ENCODE data around the gene NT5C.

The NT5C gene

GRCh38 chr17:75103601-75104554 is 27.7 kb downstream of the NT5C start:
- no peaks in the 10 kb centered on the region for H3F3A ChIP-seq (ENCODE audit: low read depth)
- no peaks in the 10 kb centered on the region for H3K79me2 ChIP-seq (ENCODE audit: insufficient read depth, low read length)
- no peaks in the 10 kb centered on the region for H3K9me3 ChIP-seq (ENCODE audit: insufficient read depth, low read depth, low read length)
- TF ChIP-seq CTCF (conservative IDR thresholded peaks at IDR 0.05; ENCODE audit: low read length): no peak
- no peak for TF ChIP-seq EZH2phosphoT487 (IDR thresholded peaks at IDR 0.05; ENCODE audit: borderline replicate concordance)
- no peak overlapping the region for H3K4me2 ChIP-seq (ENCODE audit: low read depth, low read length, poor library complexity, severe bottlenecking)
- no peaks in the 10 kb centered on the region for H3K27me3 ChIP-seq (ENCODE audit: insufficient read depth, low read length, poor library complexity, severe bottlenecking)
- H3K4me3 ChIP-seq (ENCODE audit: low read length, poor library complexity, severe bottlenecking): no peak overlapping the region
- H3K9me2 ChIP-seq (replicated peaks; ENCODE audit: low read depth, low read length): no peaks in the 10 kb centered on the region
- H3K36me3 ChIP-seq (ENCODE audit: insufficient read depth, low read length): no peaks in the 10 kb centered on the region
- H3K9ac ChIP-seq (ENCODE audit: low read depth, low read length, poor library complexity, severe bottlenecking): no peak overlapping the region
- H3K4me1 ChIP-seq (ENCODE audit: insufficient read depth, low read length, poor library complexity, severe bottlenecking): peaks cover 2% of the 10 kb centered on the region
- no peaks in the 10 kb centered on the region for H4K20me1 ChIP-seq (ENCODE audit: insufficient read depth, low read length, poor library complexity, severe bottlenecking)
- no peak overlapping the region for H2AFZ ChIP-seq (ENCODE audit: low read length)

GRCh38 chr17:75102385-75102821 is 29.1 kb downstream of the NT5C start:
- Histone ChIP-seq H3K4me2 (ENCODE audit: low read depth, low read length, poor library complexity, severe bottlenecking) (no peak overlapping the region), H3K9ac (ENCODE audit: low read depth, low read length, poor library complexity, severe bottlenecking) (no peak overlapping the region)

GRCh38 chr17:75099881-75100595 is 31.5 kb downstream of the NT5C start:
- H3K4me2 ChIP-seq (ENCODE audit: low read depth, low read length, poor library complexity, severe bottlenecking): no peak overlapping the region
- H3F3A ChIP-seq (ENCODE audit: low read depth): no peaks in the 10 kb centered on the region
- H4K20me1 ChIP-seq (ENCODE audit: insufficient read depth, low read length, poor library complexity, severe bottlenecking): no peaks in the 10 kb centered on the region

More at GRCh38 chr17:75102385-75102821, 29.1 kb downstream of the NT5C start:
- Histone ChIP-seq H2AFZ (ENCODE audit: low read length) (no peak overlapping the region), H3K4me1 (ENCODE audit: insufficient read depth, low read length, poor library complexity, severe bottlenecking) (no peaks in the 10 kb centered on the region), H3K36me3 (ENCODE audit: insufficient read depth, low read length) (no peaks in the 10 kb centered on the region), H4K20me1 (ENCODE audit: insufficient read depth, low read length, poor library complexity, severe bottlenecking) (no peaks in the 10 kb centered on the region), H3K4me3 (ENCODE audit: low read length, poor library complexity, severe bottlenecking) (no peak overlapping the region), H3K9me3 (ENCODE audit: insufficient read depth, low read depth, low read length) (no peaks in the 10 kb centered on the region), H3K79me2 (ENCODE audit: insufficient read depth, low read length) (no peaks in the 10 kb centered on the region), H3F3A (ENCODE audit: low read depth) (no peaks in the 10 kb centered on the region), H3K9me2 (replicated peaks; ENCODE audit: low read depth, low read length) (no peaks in the 10 kb centered on the region), H3K27me3 (ENCODE audit: insufficient read depth, low read length, poor library complexity, severe bottlenecking) (no peaks in the 10 kb centered on the region)
- no peak for TF ChIP-seq EZH2phosphoT487 (IDR thresholded peaks at IDR 0.05; ENCODE audit: borderline replicate concordance)
- no peak for TF ChIP-seq CTCF (conservative IDR thresholded peaks at IDR 0.05; ENCODE audit: low read length)

More at GRCh38 chr17:75099881-75100595, 31.5 kb downstream of the NT5C start:
- Histone ChIP-seq H3K9me2 (replicated peaks; ENCODE audit: low read depth, low read length) (no peaks in the 10 kb centered on the region), H3K27me3 (ENCODE audit: insufficient read depth, low read length, poor library complexity, severe bottlenecking) (no peaks in the 10 kb centered on the region), H3K9ac (ENCODE audit: low read depth, low read length, poor library complexity, severe bottlenecking) (no peak overlapping the region), H3K4me3 (ENCODE audit: low read length, poor library complexity, severe bottlenecking) (no peak overlapping the region), H3K4me1 (ENCODE audit: insufficient read depth, low read length, poor library complexity, severe bottlenecking) (no peaks in the 10 kb centered on the region), H3K9me3 (ENCODE audit: insufficient read depth, low read depth, low read length) (no peaks in the 10 kb centered on the region), H2AFZ (ENCODE audit: low read length) (no peak overlapping the region), H3K36me3 (ENCODE audit: insufficient read depth, low read length) (no peaks in the 10 kb centered on the region), H3K79me2 (ENCODE audit: insufficient read depth, low read length) (no peaks in the 10 kb centered on the region)
- TF ChIP-seq CTCF (conservative IDR thresholded peaks at IDR 0.05; ENCODE audit: low read length) (no peak), EZH2phosphoT487 (IDR thresholded peaks at IDR 0.05; ENCODE audit: borderline replicate concordance) (no peak)
